K562 (cell line): ENCODE results near the gene SLAMF7. TPM values are rescaled to one million over a fixed set of nuclear protein-coding genes. Genes with fewer than 3 reads are reported as not detected.

Source experiments
- ATAC-seq: fragments of 200-7000 bp; cut with Tn5 transposase; 3 replicates; pipeline ENCODE4 v1.9.1; 2020; ENCODE audit warnings: moderate library complexity
- BruUV-seq: library from RNA; stranded (reverse); fragments of 400-500 nt; replicated peaks from 2 replicates; lab custom pipeline; 2021; lab: Mats Ljungman, UMichigan
- CTCF ChIA-PET: fragments of 300-600 bp; formaldehyde crosslinking; extraction: SDS; loops from one replicate; lab custom pipeline; 2021; ENCODE audit warnings: low intra/inter-chr PET ratio; lab: Yijun Ruan, JAX
- POLR2A ChIA-PET: fragments of 300-600, 350-650 bp; sonication (Branson Sonifier 250); formaldehyde crosslinking; extraction: SDS; loops from one replicate; lab custom pipeline; 2021; ENCODE audit warnings: antibody characterized with exemption, inconsistent platforms; lab: Yijun Ruan, JAX
- DNase-seq, 4 experiments: peaks; one replicate each; pipeline versions ENCODE4 v3.0.0 to v3.0.0-alpha.2; 2011 to 2018; ENCODE audit warnings: low spot score in 3 of 4, mixed read lengths in 3 of 4; ENCODE audit errors: extremely low read depth in 1 of 4
- FAIRE-seq: peaks from 2 replicates; lab custom pipeline; 2011; peaks lifted over from hg19 to GRCh38; lab: Jason Lieb, UNC
- H2AFZ ChIP-seq: 2 replicates; pipeline ENCODE4 v1.6.0; 2011; ENCODE audit warnings: low read depth, low read length, control low read depth, inconsistent platforms
- H3K27ac ChIP-seq: fragments of 200-600 bp; 3 replicates; pipeline ENCODE4 v1.8.0; 2011; ENCODE audit warnings: low read depth, mild to moderate bottlenecking, control low read depth, inconsistent platforms, low read length, moderate library complexity, mixed read lengths; ENCODE audit errors: extremely low read depth
- H3K27me3 ChIP-seq, 2 experiments: fragments of 300-600 bp in 1 of 2; 2 replicates in 1 of 2; 3 replicates in 1 of 2; pipeline versions ENCODE4 v1.6.0 to v1.8.0; 2011; ENCODE audit warnings: inconsistent platforms in 2 of 2, low read length in 2 of 2, mild to moderate bottlenecking in 1 of 2, mixed read lengths in 1 of 2, moderate library complexity in 1 of 2; ENCODE audit not compliant: control insufficient read depth in 2 of 2, insufficient read depth in 2 of 2
- H3K36me3 ChIP-seq: fragments of 300-600 bp; 3 replicates; pipeline ENCODE4 v1.8.0; 2011; ENCODE audit warnings: mild to moderate bottlenecking, low read length, inconsistent platforms; ENCODE audit not compliant: control insufficient read depth, insufficient read depth
- H3K4me1 ChIP-seq, 2 experiments: fragments of 200-600 bp in 1 of 2; replicated peaks in 1 of 2; 2 replicates in 1 of 2; 3 replicates in 1 of 2; pipeline versions ENCODE4 v1.5.1 to v1.8.0; 2011; ENCODE audit warnings: inconsistent platforms in 2 of 2, low read length in 2 of 2, mild to moderate bottlenecking in 1 of 2, mixed read lengths in 1 of 2, moderate library complexity in 1 of 2; ENCODE audit not compliant: control insufficient read depth in 2 of 2, insufficient read depth in 2 of 2
- H3K4me2 ChIP-seq: 2 replicates; pipeline ENCODE4 v1.6.1; 2011; ENCODE audit warnings: low read length, control low read depth, inconsistent platforms, mixed read lengths; ENCODE audit not compliant: insufficient read depth
- H3K4me3 ChIP-seq: fragments of 200-600 bp; sonication (generic), shearing (Covaris generic); 2 replicates; pipeline ENCODE4 v1.5.1; 2016; ENCODE audit warnings: control low read depth, inconsistent platforms
- H3K79me2 ChIP-seq: fragments of 200-600 bp; 3 replicates; pipeline ENCODE4 v1.8.0; 2011; ENCODE audit warnings: low read length, inconsistent platforms; ENCODE audit not compliant: control insufficient read depth, insufficient read depth
- H3K9ac ChIP-seq, 2 experiments: 2 replicates each; pipeline versions ENCODE4 v1.6.0 to v1.6.1; 2011; ENCODE audit warnings: low read depth in 2 of 2, low read length in 2 of 2, control low read depth in 1 of 2, inconsistent platforms in 1 of 2, mild to moderate bottlenecking in 1 of 2, mixed read lengths in 1 of 2; ENCODE audit not compliant: insufficient read depth in 1 of 2
- H3K9me1 ChIP-seq: one replicate; pipeline ENCODE4 v1.6.0; 2011; ENCODE audit warnings: inconsistent platforms, mild to moderate bottlenecking, low read length, moderate library complexity; ENCODE audit not compliant: control insufficient read depth, insufficient read depth
- H3K9me3 ChIP-seq: replicated peaks from 2 replicates; pipeline ENCODE4 v1.5.1; 2011; ENCODE audit warnings: low read depth, low read length, inconsistent platforms; ENCODE audit not compliant: control insufficient read depth, insufficient read depth
- H4K20me1 ChIP-seq: replicated peaks from 2 replicates; pipeline ENCODE4 v1.6.1; 2011; ENCODE audit warnings: low read length, inconsistent platforms, mixed read lengths; ENCODE audit not compliant: control insufficient read depth, insufficient read depth
- ATF1 ChIP-seq, 2 experiments: fragments of 450-650 bp in 1 of 2; IDR thresholded peaks; 2 replicates each; pipeline ENCODE4 v1.6.1; 2016; ENCODE audit warnings: missing compliant biosample characterization in 1 of 2, missing genetic modification characterization in 1 of 2
- FOSL1 ChIP-seq: fragments of 200-800 bp; sonication (Bioruptor generic); conservative IDR thresholded peaks from 2 replicates; pipeline ENCODE4 v1.6.1; 2016; ENCODE audit warnings: missing genetic modification characterization, missing compliant biosample characterization
- MAZ ChIP-seq, 2 experiments: fragments of 450-650 bp in 1 of 2; sonication (generic) in 1 of 2; formaldehyde crosslinking; IDR thresholded peaks in 1 of 2; conservative IDR thresholded peaks in 1 of 2; 2 replicates each; pipeline versions ENCODE4 v1.4.0 to v1.5.0; 2020; ENCODE audit warnings: mild to moderate bottlenecking in 1 of 2, missing genetic modification reagents in 1 of 2
- NR2C2 ChIP-seq, 2 experiments: fragments of 200-800 bp in 1 of 2; sonication (Bioruptor generic) in 1 of 2; sonication (generic) in 1 of 2; formaldehyde crosslinking in 1 of 2; IDR thresholded peaks; 2 replicates each; pipeline versions ENCODE4 v1.6.1 to v1.8.0; 2016 to 2022; ENCODE audit warnings: mild to moderate bottlenecking in 1 of 2, missing compliant biosample characterization in 1 of 2, missing genetic modification characterization in 1 of 2, missing genetic modification reagents in 1 of 2
- POLR2A ChIP-seq: fragments of 450-650 bp; conservative IDR thresholded peaks from 2 replicates; pipeline ENCODE4 v1.6.1; 2016
- TBL1XR1 ChIP-seq, 2 experiments: IDR thresholded peaks; 2 replicates each; pipeline ENCODE4 v1.6.1; 2012; ENCODE audit warnings: improper control_type of control experiment in 2 of 2, low read length in 2 of 2, mild to moderate bottlenecking in 1 of 2
- U2AF1 ChIP-seq: fragments of 200-400 bp; formaldehyde crosslinking; optimal IDR thresholded peaks from 2 replicates; pipeline ENCODE3; 2017; ENCODE audit warnings: mild to moderate bottlenecking, low read depth, low read length, moderate library complexity
- ZNF23 ChIP-seq: fragments of 250-450 bp; sonication (Bioruptor Pico); IDR thresholded peaks from 2 replicates; pipeline ENCODE4 v1.4.0; 2020; ENCODE audit warnings: mild to moderate bottlenecking
- ZNF24 ChIP-seq: fragments of 450-650 bp; IDR thresholded peaks from 2 replicates; pipeline ENCODE4 v1.6.1; 2016
- ZNF263 ChIP-seq: sonication (generic); formaldehyde crosslinking; IDR thresholded peaks from 2 replicates; pipeline ENCODE4 v1.8.0; 2022; ENCODE audit warnings: mild to moderate bottlenecking, missing genetic modification reagents, borderline replicate concordance
- ZNF316 ChIP-seq: fragments of 450-650 bp; IDR thresholded peaks from 2 replicates; pipeline ENCODE4 v1.6.1; 2016
- ZNF76 ChIP-seq: fragments of 250-450 bp; sonication (Bioruptor Pico); IDR thresholded peaks from 2 replicates; pipeline ENCODE4 v1.4.0; 2020; ENCODE audit warnings: mild to moderate bottlenecking, moderate library complexity, borderline replicate concordance
- ZNF766 ChIP-seq: fragments of 200-800 bp; sonication (Bioruptor generic); conservative IDR thresholded peaks from 2 replicates; pipeline ENCODE4 v1.6.1; 2016; ENCODE audit warnings: missing genetic modification characterization, missing compliant biosample characterization
- WGBS: fragments of 100-300 bp; shearing (Covaris generic); methylation state at CpG from one replicate; pipeline ENCODE4 v1.1.6; 2016; ENCODE audit warnings: low coverage, mixed read lengths; ENCODE audit not compliant: insufficient coverage; ENCODE audit errors: missing lambda C conversion rate; 5-methylcytosine and 5-hydroxymethylcytosine counted together
- in situ Hi-C: fragments of 300-500 bp; cut with MboI; formaldehyde crosslinking; loops from 4 replicates; pipeline ENCODE4 v1.15.0; 2018; ENCODE audit warnings: inconsistent platforms, mixed read lengths
- intact Hi-C: fragments of 100-400 bp; cut with micrococcal nuclease; formaldehyde crosslinking; loops from 2 replicates; pipeline ENCODE4 v1.14.2; 2022
- polyA plus RNA-seq, 8 experiments: library from polyadenylated mRNA; depleted of rRNA in 4 of 8; stranded (reverse) in 5 of 8; unstranded in 3 of 8; fragments of >200 nt; fragmentation: Nextera tagmentation in 2 of 8; fragmentation: Illumina TruSeq in 1 of 8; extraction: Ambion mirVana in 2 of 8; extraction: Trizol in 1 of 8; gene quantifications; 2 replicates each; pipeline versions ENCODE4 v1.2.1 to v1.2.3, GENCODE V29; 2011 to 2014; ENCODE audit warnings: inconsistent platforms in 1 of 8, missing spikeins in 1 of 8
- total RNA-seq, 7 experiments: library from RNA; depleted of rRNA in 6 of 7; stranded (reverse); fragments of >200 nt in 6 of 7; fragmentation: Illumina TruSeq in 2 of 7; extraction: Trizol in 2 of 7; gene quantifications; 2 replicates each; pipeline versions ENCODE4 v1.2.1 to v1.2.3, GENCODE V29; 2011 to 2021; ENCODE audit warnings: low replicate concordance in 1 of 7
- TF ChIP-seq, protein P1 (sequence below), 2 experiments: fragments of 450-650 bp; IDR thresholded peaks; 2 replicates each; pipeline ENCODE4 v1.6.1; 2016
- TF ChIP-seq, protein P2 (sequence below): fragments of 200-800 bp; sonication (Bioruptor generic); IDR thresholded peaks from 2 replicates; pipeline ENCODE4 v1.6.1; 2017; ENCODE audit warnings: missing genetic modification characterization, missing compliant biosample characterization
- TF ChIP-seq, protein P3 (sequence below): fragments of 450-650 bp; conservative IDR thresholded peaks from 2 replicates; pipeline ENCODE4 v1.6.1; 2016; ENCODE audit warnings: missing genetic modification characterization, low read depth, mild to moderate bottlenecking, missing compliant biosample characterization, moderate library complexity

SLAMF7 gene
- total and polyA plus RNA-seq, 9 of the 15 experiments (the other 6 are each of a cell fraction or from before 2014, with no cell fraction given), result 0.11 to 1.2 (median 0.22) TPM; not detected in 2

DNA sequence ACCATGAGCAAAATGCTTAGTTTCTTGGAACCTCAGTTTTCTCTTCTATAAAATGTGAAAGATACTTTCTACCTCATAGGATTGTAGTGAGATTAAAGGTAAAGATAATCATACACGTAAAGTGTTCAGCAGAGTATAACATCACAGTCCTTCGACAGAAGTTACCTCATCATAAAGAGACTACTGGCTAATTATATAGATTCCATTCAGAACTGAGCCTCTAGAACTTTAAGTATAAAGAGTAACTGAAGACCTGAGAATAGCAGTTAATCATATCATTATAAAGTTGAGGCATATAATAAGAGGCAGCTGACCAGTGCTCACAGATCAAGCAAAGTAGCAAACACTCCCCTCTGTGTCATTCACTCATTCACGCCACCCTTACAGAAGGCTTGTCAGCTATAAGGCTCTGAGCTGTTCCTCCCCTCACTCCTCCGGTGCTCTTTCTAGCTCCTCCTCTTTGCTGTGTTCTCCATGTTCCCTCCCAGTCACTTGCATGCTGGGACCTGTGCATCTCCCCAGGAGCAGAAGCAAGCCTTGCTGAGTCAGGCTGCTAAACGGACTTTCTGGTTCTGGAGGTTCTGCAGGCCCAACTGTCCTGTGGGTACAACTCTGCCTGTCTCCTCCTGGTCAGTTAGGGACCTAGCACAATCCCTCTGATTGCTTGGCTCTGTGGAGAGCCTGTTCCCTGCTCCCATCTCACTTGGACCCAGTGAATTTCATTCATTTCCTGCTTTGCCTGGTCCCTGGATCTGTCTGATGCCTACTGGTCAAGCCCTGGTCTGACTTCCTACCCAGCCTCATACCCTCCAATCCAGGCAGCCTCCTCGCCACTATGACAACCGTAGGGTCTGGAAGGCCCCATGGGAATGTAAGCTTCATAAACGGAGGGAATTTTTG lies 28.6 kb downstream of the SLAMF7 start:
- H2AFZ ChIP-seq, result peak overlapping the region; percentile 85
- no peaks in the 10 kb centered on the region for H3K9me1 ChIP-seq
- DNase-seq, result peak in 1 of 4 experiments; percentile 18
- H3K4me3 ChIP-seq, result no peak overlapping the region
- ATAC-seq, result peak; percentile 88
- peak overlapping the region; percentile 42 for H3K4me2 ChIP-seq
- peaks cover 0 to 4% of the 10 kb centered on the region in 2 experiments; a peak in 1 of 5 replicates for H3K4me1 ChIP-seq
- FAIRE-seq, result peak; percentile 26
- in situ Hi-C loops (no loop called here), intact Hi-C loops (loop anchor here (1.0 to 10.0 kb wide), 3 partner anchors 41 to 143 kb away; no protein-coding TSS in a partner anchor)
- CTCF ChIA-PET, result interaction anchor here (0.6 to 1.9 kb wide), 3 partner anchors 41 to 153 kb away, joined by 3 to 9 read pairs (median 7); no protein-coding TSS in a partner anchor
- H3K79me2 ChIP-seq, result no peaks in the 10 kb centered on the region
- no peaks in the 10 kb centered on the region for H4K20me1 ChIP-seq
- peak overlapping the region in 1 of 2 experiments; percentile 11; a peak in 1 of 4 replicates for H3K9ac ChIP-seq
- H3K27me3 ChIP-seq, result no peaks in the 10 kb centered on the region; a peak in 2 of 5 replicates
- H3K36me3 ChIP-seq, result no peaks in the 10 kb centered on the region
- H3K27ac ChIP-seq, result no peak overlapping the region
- no peaks in the 10 kb centered on the region for H3K9me3 ChIP-seq
- POLR2A ChIA-PET, result interaction anchor here (0.6 to 1.5 kb wide), 6 partner anchors 8 to 63 kb away, joined by 3 to 4 read pairs (median 3); no protein-coding TSS in a partner anchor
- no TSS peak for BruUV-seq
- WGBS, result 12% methylated on average over 8 of the region's 8 CpGs
- TF ChIP-seq, protein P1, sequence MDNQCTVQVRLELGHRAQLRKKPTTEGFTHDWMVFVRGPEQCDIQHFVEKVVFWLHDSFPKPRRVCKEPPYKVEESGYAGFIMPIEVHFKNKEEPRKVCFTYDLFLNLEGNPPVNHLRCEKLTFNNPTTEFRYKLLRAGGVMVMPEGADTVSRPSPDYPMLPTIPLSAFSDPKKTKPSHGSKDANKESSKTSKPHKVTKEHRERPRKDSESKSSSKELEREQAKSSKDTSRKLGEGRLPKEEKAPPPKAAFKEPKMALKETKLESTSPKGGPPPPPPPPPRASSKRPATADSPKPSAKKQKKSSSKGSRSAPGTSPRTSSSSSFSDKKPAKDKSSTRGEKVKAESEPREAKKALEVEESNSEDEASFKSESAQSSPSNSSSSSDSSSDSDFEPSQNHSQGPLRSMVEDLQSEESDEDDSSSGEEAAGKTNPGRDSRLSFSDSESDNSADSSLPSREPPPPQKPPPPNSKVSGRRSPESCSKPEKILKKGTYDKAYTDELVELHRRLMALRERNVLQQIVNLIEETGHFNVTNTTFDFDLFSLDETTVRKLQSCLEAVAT (IDR thresholded peaks at IDR 0.05), result no peak
- TF ChIP-seq FOSL1 (tag) (0 out of 2 replicates have a peak, but pooled peaks have one; percentile 14), ZNF263 (CRISPR knock-in tag) (peak; percentile 74), ZNF23 (no peak), ZNF766 (peak; percentile 23; the same call in 1 of the 2 replicates), ZNF316 (0 out of 2 replicates have a peak, but pooled peaks have one; percentile 16), POLR2A (0 out of 2 replicates have a peak, but pooled peaks have one; percentile 21), U2AF1 (no peak), NR2C2 (CRISPR knock-in tag; IDR thresholded peaks at IDR 0.05) (no peak), NR2C2 (tag; IDR thresholded peaks at IDR 0.05) (peak; percentile 47; the same call in 1 of the 2 replicates), ZNF76 (CRISPR knock-in tag) (peak; percentile 57; the same call in 1 of the 2 replicates), MAZ (CRISPR knock-in tag; conservative IDR thresholded peaks at IDR 0.05 in 1 of 2, IDR thresholded peaks at IDR 0.05 in 1 of 2) (peak in 1 of 2 experiments; percentile 32; a peak in 1 of 4 replicates), TBL1XR1 (IDR thresholded peaks at IDR 0.05; ENCODE audit: low read length in 2 of 2) (no peak), ATF1 (CRISPR knock-in tag; IDR thresholded peaks at IDR 0.05) (no peak), ATF1 (tag; IDR thresholded peaks at IDR 0.05) (peak; percentile 36; the same call in 1 of the 2 replicates), ZNF24 (0 out of 2 replicates have a peak, but pooled peaks have one; percentile 49)
- TF ChIP-seq, protein P2, sequence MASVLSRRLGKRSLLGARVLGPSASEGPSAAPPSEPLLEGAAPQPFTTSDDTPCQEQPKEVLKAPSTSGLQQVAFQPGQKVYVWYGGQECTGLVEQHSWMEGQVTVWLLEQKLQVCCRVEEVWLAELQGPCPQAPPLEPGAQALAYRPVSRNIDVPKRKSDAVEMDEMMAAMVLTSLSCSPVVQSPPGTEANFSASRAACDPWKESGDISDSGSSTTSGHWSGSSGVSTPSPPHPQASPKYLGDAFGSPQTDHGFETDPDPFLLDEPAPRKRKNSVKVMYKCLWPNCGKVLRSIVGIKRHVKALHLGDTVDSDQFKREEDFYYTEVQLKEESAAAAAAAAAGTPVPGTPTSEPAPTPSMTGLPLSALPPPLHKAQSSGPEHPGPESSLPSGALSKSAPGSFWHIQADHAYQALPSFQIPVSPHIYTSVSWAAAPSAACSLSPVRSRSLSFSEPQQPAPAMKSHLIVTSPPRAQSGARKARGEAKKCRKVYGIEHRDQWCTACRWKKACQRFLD, result peak; percentile 41; the same call in 1 of the 2 replicates
- TF ChIP-seq, protein P3, sequence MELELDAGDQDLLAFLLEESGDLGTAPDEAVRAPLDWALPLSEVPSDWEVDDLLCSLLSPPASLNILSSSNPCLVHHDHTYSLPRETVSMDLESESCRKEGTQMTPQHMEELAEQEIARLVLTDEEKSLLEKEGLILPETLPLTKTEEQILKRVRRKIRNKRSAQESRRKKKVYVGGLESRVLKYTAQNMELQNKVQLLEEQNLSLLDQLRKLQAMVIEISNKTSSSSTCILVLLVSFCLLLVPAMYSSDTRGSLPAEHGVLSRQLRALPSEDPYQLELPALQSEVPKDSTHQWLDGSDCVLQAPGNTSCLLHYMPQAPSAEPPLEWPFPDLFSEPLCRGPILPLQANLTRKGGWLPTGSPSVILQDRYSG (tag), result peak; percentile 77
